Esophagus squamous epithelium (tissue), 4 donors: ENCODE data around the gene TSKU.

Experiments
- POLR2A ChIP-seq, 4 donors: fragments of 450-650 bp; IDR thresholded peaks; one replicate each; pipeline ENCODE4 v1.6.1; 2017; ENCODE audit warnings: antibody characterized with exemption in 4 of 4, mild to moderate bottlenecking in 4 of 4, moderate library complexity in 3 of 4
- TF ChIP-seq, protein P1 (sequence below), 6 experiments: fragments of 450-650 bp in 4 of 6; fragments of 200-600 bp in 2 of 6; sonication (generic) in 2 of 6; IDR thresholded peaks; one replicate each; pipeline ENCODE4 v1.5.1; 2016 to 2019; ENCODE audit warnings: antibody characterized with exemption in 6 of 6, mild to moderate bottlenecking in 4 of 6, moderate library complexity in 4 of 6

DNA sequence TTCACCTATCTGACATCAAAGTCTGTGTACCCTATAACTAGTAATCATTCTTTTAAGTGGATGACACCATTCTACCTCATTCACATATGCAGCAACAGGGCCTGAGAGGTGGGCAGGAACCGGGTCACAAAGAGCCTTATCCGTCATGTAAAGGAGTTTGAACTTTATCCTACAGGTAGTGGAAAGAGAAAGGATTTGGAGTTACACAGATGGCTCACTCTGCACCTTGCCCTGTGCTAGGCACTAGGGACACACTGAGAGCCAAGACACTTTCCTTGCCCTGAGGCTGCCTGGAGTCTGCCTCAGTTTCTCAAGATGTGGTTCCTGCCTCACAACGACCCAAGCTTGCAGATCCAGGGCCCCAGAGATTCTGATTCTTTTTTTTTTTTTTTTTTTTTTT lies 63.3 kb downstream of the TSKU start:
- TF ChIP-seq, protein P1, sequence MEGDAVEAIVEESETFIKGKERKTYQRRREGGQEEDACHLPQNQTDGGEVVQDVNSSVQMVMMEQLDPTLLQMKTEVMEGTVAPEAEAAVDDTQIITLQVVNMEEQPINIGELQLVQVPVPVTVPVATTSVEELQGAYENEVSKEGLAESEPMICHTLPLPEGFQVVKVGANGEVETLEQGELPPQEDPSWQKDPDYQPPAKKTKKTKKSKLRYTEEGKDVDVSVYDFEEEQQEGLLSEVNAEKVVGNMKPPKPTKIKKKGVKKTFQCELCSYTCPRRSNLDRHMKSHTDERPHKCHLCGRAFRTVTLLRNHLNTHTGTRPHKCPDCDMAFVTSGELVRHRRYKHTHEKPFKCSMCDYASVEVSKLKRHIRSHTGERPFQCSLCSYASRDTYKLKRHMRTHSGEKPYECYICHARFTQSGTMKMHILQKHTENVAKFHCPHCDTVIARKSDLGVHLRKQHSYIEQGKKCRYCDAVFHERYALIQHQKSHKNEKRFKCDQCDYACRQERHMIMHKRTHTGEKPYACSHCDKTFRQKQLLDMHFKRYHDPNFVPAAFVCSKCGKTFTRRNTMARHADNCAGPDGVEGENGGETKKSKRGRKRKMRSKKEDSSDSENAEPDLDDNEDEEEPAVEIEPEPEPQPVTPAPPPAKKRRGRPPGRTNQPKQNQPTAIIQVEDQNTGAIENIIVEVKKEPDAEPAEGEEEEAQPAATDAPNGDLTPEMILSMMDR (IDR thresholded peaks at IDR 0.05), result no peak
- no peak for TF ChIP-seq POLR2A (IDR thresholded peaks at IDR 0.05)
